GM18511 (cell line): ENCODE measurements around the gene PARP12.

ENCODE experiments used
- ATAC-seq: cut with Tn5 transposase; IDR thresholded peaks from one replicate; pipeline ENCODE4 v1.9.1; 2021; ENCODE audit warnings: mild to moderate bottlenecking, moderate library complexity; ENCODE audit not compliant: unreplicated experiment

PARP12 gene

GRCh38 chr7:139993592-139993991 lies 69.2 kb downstream of the PARP12 start:
- ATAC-seq = no peak

- no peak for ATAC-seq
Observed at GRCh38 chr7:139993169-139993568, 69.6 kb downstream of the PARP12 start.

DNA sequence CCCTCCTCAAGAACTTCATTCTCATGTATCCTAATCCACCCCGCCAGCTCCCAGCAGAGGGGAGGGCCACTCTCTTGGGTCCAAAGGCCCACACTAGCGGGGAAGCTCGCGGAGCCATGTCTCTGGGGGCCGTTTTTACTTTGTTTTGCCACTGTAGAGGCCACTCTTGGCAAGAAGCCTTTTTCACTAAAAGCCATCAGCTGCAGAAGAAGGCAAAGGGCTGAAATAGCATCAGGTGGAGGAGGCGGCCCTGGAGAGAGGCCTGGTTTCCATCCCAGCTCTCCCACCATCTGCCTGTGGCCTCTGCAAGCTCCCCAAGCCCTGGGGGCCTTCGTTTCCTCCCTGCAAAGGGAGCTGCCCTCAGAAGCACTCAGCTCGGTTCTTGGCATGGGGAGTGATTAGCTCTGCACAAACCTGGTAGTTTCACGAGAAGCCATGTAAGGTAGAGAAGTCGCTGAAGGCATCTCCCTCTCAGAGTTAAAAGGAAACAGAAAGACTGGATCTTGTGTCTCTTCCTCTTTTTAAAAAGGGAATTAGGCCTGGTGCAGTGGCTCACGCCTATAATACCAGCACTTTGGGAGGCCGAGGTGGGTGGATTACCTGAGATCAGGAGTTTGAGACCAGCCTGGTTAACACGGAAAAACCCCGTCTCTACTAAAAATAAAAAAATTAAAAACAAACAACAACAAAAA lies 70.3 kb downstream of the PARP12 start:
- ATAC-seq = no peak

- no peak for ATAC-seq
Observed at GRCh38 chr7:139991911-139992310, 70.8 kb downstream of the PARP12 start.

GRCh38 chr7:139991269-139991666 lies 71.5 kb downstream of the PARP12 start:
- ATAC-seq = no peak

GRCh38 chr7:139990571-139991268 lies 72.0 kb downstream of the PARP12 start:
- ATAC-seq = no peak

DNA sequence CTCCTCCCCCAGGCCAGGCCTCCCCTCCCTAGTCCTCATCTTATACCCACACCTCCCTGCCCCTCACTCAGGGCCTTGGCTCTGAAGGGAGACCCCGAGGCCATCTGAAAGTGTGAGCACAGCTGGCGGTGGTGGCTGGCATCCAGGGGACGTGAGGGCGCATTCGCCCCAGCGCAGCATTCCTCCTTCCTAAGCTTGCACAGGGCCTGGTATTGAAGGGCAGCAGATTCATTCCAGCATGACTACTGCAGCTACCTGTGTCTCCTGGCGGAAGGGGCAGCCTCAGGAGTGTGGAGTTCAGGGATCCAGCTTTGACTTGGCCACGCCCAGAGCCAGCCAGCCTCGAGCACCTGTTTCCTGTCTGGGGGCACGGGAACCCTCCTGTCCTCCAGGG lies 72.6 kb downstream of the PARP12 start:
- no peak for ATAC-seq

DNA sequence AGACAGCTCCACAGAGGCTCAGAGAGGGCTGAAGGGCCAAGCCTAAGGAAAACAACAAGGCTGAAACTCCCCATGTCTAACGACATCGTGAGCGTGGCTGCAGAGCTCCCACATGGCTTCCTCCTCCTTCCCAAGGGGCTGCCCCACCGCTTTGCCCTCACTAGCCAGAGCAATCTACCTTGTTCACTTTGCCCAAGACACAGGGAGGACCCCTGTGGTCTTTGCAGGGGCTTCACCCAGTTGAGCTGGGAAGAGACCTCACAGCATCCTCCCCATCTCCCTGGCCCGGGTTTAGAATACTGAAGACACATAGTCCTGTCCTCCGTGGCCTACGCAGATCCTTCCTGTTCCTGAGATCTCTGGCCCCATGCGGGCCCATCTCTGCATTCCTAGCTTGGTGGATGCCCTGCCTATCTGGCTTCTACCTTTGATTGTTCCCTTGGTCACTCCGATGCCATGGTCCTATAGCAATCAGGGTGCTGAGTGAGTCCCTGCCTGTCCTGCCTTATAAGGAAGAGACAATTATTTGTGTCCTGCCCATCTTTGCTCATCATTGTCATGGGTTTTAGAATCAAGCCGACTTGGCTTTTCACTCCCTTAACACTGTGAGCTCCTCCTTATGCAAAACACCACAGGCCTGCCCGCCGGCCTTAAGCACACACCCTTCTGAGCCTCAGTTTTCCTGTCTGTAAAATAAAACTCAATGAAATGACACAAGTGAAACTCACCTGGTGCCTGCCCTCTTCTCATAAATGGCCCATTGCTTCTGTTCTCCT lies 73.2 kb downstream of the PARP12 start:
- ATAC-seq = no peak

GRCh38 chr7:139987691-139988516 lies 74.8 kb downstream of the PARP12 start:
- no peak for ATAC-seq

- ATAC-seq = no peak
Observed at GRCh38 chr7:139985811-139986210, 76.9 kb downstream of the PARP12 start.

DNA sequence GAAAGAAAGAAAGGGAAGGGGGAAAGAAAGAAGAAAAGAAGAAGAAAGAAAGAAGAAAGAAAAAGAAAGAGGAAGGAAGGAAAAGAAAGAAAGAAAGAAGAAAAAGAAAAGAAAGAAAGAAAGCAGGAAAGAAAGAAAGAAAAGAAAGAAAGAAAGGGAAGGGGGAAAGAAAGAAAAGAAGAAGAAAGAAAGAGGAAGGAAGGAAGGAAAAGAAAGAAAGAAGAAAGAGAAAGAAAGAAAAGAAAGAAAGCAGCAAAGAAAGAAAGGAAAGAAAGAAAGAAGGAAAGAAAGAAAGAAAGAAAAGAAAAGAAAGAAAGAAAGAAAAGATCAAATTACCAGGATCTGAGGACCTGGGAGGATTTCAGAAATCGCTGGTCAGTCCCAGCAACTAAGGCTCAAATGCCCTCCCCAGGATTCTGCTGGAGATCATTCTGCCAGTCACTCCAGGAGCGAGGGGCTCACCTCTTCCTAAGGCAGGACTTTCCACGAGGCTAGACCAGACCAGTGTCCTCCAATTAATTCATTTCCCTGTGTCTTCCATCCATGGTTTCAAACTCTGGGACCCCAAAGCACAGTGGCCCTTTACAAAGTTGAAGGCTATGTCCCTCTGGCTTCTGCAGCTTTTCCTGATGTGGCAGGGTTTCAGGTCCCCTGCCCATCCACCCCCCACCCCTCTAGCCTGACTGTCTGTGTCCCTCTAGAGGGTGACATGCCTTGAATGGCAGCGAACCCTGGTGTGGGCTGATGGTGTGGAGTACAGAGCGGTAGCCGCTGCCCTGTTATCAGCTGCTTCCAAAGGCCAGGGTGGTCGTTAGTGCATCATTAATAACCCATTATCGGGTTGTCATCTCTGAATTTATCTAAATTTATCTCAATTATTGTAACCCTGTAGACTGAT lies 77.9 kb downstream of the PARP12 start:
- no peak for ATAC-seq

- ATAC-seq = no peak
Observed at GRCh38 chr7:139982927-139983920, 79.5 kb downstream of the PARP12 start.

DNA sequence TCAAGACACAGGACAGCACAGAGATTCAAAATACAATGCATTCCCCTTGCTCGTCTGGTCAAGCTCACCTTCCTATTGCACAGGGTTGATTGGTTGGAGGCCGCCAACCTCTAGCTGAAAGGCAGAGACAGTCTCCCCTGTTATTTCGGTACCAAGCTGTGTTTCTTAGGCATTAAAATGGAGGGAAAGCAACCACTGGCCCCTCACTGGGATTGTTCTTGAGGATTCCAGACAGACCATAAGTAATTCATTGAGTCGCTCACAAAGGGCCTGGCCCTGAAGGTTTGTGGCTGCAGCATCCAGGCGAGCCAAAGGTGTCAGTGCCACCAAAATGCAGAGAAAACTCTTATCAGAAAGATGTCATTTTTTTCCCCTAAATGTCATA lies 81.2 kb downstream of the PARP12 start:
- no peak for ATAC-seq

GRCh38 chr7:139976838-139977656 lies 85.7 kb downstream of the PARP12 start:
- no peak for ATAC-seq

- no peak for ATAC-seq
Observed at GRCh38 chr7:139976055-139976837, 86.5 kb downstream of the PARP12 start.

- no peak for ATAC-seq
Observed at GRCh38 chr7:139974179-139974811, 88.5 kb downstream of the PARP12 start.
